ENCODE results near the gene LRSAM1.

LRSAM1 gene

GRCh38 chr9:127451608-127451857 lies 223 bp downstream of the LRSAM1 start:
- no peak for TF ChIP-seq CTCF (conservative IDR thresholded peaks at IDR 0.05; ENCODE audit: low read depth, low read length)
- DNase-seq (ENCODE audit: low read depth) = no peak

GRCh38 chr9:127451858-127452656 lies 747 bp downstream of the LRSAM1 start:
- TF ChIP-seq CTCF (conservative IDR thresholded peaks at IDR 0.05; ENCODE audit: low read depth, low read length) = no peak
- peak overlapping the region; percentile 98 for H3K4me3 ChIP-seq (ENCODE audit: low read length)
- DNase-seq (ENCODE audit: low read depth) = no peak

More at GRCh38 chr9:127451608-127451857, 223 bp downstream of the LRSAM1 start:
- peak overlapping the region; percentile 98 for H3K4me3 ChIP-seq (ENCODE audit: low read length)

GRCh38 chr9:127452691-127453090 lies 1.4 kb downstream of the LRSAM1 start:
- H3K4me3 ChIP-seq (ENCODE audit: low read length) = no peak overlapping the region
- no peak for TF ChIP-seq CTCF (conservative IDR thresholded peaks at IDR 0.05; ENCODE audit: low read depth, low read length)
- no peak for DNase-seq (ENCODE audit: low read depth)

- TF ChIP-seq CTCF (conservative IDR thresholded peaks at IDR 0.05; ENCODE audit: low read depth, low read length) = peak; percentile 55
- no peak for DNase-seq (ENCODE audit: low read depth)
- no peak overlapping the region for H3K4me3 ChIP-seq (ENCODE audit: low read length)
Observed at GRCh38 chr9:127455324-127455992, 4.1 kb downstream of the LRSAM1 start.

- TF ChIP-seq CTCF (conservative IDR thresholded peaks at IDR 0.05; ENCODE audit: low read depth, low read length) = no peak
- DNase-seq (ENCODE audit: low read depth) = no peak
Observed at GRCh38 chr9:127457191-127457878, 6.0 kb downstream of the LRSAM1 start.

GRCh38 chr9:127458921-127459320 lies 7.6 kb downstream of the LRSAM1 start:
- TF ChIP-seq CTCF (conservative IDR thresholded peaks at IDR 0.05; ENCODE audit: low read depth, low read length) = no peak

More at GRCh38 chr9:127457191-127457878, 6.0 kb downstream of the LRSAM1 start:
- no peak overlapping the region for H3K4me3 ChIP-seq (ENCODE audit: low read length)

More at GRCh38 chr9:127458921-127459320, 7.6 kb downstream of the LRSAM1 start:
- H3K4me3 ChIP-seq (ENCODE audit: low read length) = no peak overlapping the region
- no peak for DNase-seq (ENCODE audit: low read depth)

All from retinal pigment epithelial cell (primary cell).